Measurements from ENCODE around the gene ITGB5. TPM values are rescaled to one million over a fixed set of nuclear protein-coding genes. Genes with fewer than 3 reads are reported as not detected.

ITGB5 gene
- total RNA-seq, 1 experiment from 2014 or later = 77.8 TPM

GRCh38 chr3:124878561-124879336 lies 8.4 kb downstream of the ITGB5 start:
- POLR2A ChIA-PET = no interaction called here

More at GRCh38 chr3:124878561-124879336, 8.4 kb downstream of the ITGB5 start:
- ChIA-PET CTCF (interaction anchor here (1.1 to 1.4 kb wide), 2 partner anchors 22 to 118 kb away, joined by 3 to 4 read pairs; no protein-coding TSS in a partner anchor), RAD21 (ENCODE audit: low non-redundant PET in 1 of 2, low total read pairs in 2 of 2, uncharacterized antibody in 2 of 2, unreplicated experiment in 2 of 2) (no interaction called here)
- H3K4me3 ChIP-seq (replicated peaks in 1 of 2; ENCODE audit: low read depth in 1 of 2, low read length in 2 of 2) = peak overlapping the region in 1 of 2 experiments; percentile 35; a peak in 2 of 4 replicates
- ATAC-seq (peak; percentile 83), DNase-seq (ENCODE audit: low read depth, low spot score) (peak; percentile 89)
- TF ChIP-seq SRF (IDR thresholded peaks at IDR 0.05; ENCODE audit: low read depth) (peak; percentile 80), FOSL1 (IDR thresholded peaks at IDR 0.05; ENCODE audit: low read depth) (peak; percentile 88), RAD21 (IDR thresholded peaks at IDR 0.05; ENCODE audit: low read depth) (peak; percentile 14), MAX (IDR thresholded peaks at IDR 0.05) (peak; percentile 68), ZNF274 (IDR thresholded peaks at IDR 0.05; ENCODE audit: low read depth, low read length) (no peak), ZBTB33 (IDR thresholded peaks at IDR 0.05; ENCODE audit: extremely low read depth, insufficient replicate concordance, low read length) (no peak), ZFX (IDR thresholded peaks at IDR 0.05) (no peak), EZH2phosphoT487 (IDR thresholded peaks at IDR 0.05; ENCODE audit: borderline replicate concordance) (no peak), REST (IDR thresholded peaks at IDR 0.05; ENCODE audit: low read depth) (no peak), SP1 (IDR thresholded peaks at IDR 0.05; ENCODE audit: low read depth) (peak; percentile 91), ELF1 (IDR thresholded peaks at IDR 0.05; ENCODE audit: borderline replicate concordance, low read depth) (no peak), JUND (IDR thresholded peaks at IDR 0.05) (peak; percentile 95), YY1 (IDR thresholded peaks at IDR 0.05; ENCODE audit: extremely low read depth, insufficient replicate concordance, low read depth, low read length) (peak; percentile 42), ATF3 (IDR thresholded peaks at IDR 0.05) (no peak), POLR2AphosphoS5 (IDR thresholded peaks at IDR 0.05; ENCODE audit: low read depth, low read length) (peak; percentile 61; the same call in 1 of the 2 replicates), TCF7L2 (IDR thresholded peaks at IDR 0.05; ENCODE audit: borderline replicate concordance, extremely low read depth, insufficient read depth, insufficient read length) (peak; percentile 91), CEBPB (IDR thresholded peaks at IDR 0.05; ENCODE audit: low read depth) (peak; percentile 92), CBX3 (IDR thresholded peaks at IDR 0.05; ENCODE audit: low read depth) (peak; percentile 84), SIN3A (IDR thresholded peaks at IDR 0.05; ENCODE audit: low read depth) (peak; percentile 71)
- BruUV-seq (replicated peaks) = no TSS peak
- peak overlapping the region; percentile 26; the same call in 1 of the 2 replicates for H3K9ac ChIP-seq (ENCODE audit: low read length)
- no peaks in the 10 kb centered on the region for H3K27me3 ChIP-seq (ENCODE audit: insufficient read depth, low read length)
- H3K9me3 ChIP-seq (ENCODE audit: control insufficient read depth in 1 of 2, insufficient read depth in 1 of 2, low read depth in 1 of 2, low read length in 2 of 2) = no peaks in the 10 kb centered on the region
- peak overlapping the region; percentile 73 for H3K27ac ChIP-seq (ENCODE audit: low read depth, low read length)
- no peaks in the 10 kb centered on the region for H3K9me2 ChIP-seq (ENCODE audit: insufficient read depth)
- H3K4me2 ChIP-seq (ENCODE audit: low read length) = peak overlapping the region; percentile 69
- H3K4me1 ChIP-seq (ENCODE audit: control insufficient read depth in 1 of 2, insufficient read depth in 2 of 2, low read length in 2 of 2) = peaks cover 75 to 81% of the 10 kb centered on the region in 2 experiments
- H2AFZ ChIP-seq (ENCODE audit: low read depth, low read length, poor library complexity, severe bottlenecking) = no peak overlapping the region
- no peaks in the 10 kb centered on the region for H3K36me3 ChIP-seq (ENCODE audit: control insufficient read depth in 1 of 2, insufficient read depth in 2 of 2, low read length in 2 of 2)
- peaks cover 23% of the 10 kb centered on the region for H3K79me2 ChIP-seq (ENCODE audit: insufficient read depth, low read length)
- intact Hi-C loops (cut with micrococcal nuclease) = loop anchor here (1.0 to 2.0 kb wide), 3 partner anchors 9 to 66 kb away; partner anchors contain the start of gene ITGB5
- H4K20me1 ChIP-seq (ENCODE audit: insufficient read depth) = no peaks in the 10 kb centered on the region
